NCI-H526 (cell line): Measurements from ENCODE around the gene ATXN2.

ENCODE experiments used
- DNase-seq, 2 experiments: peaks; one replicate each; lab custom pipeline; 2025; lab: John Stamatoyannopoulos, UW

ATXN2 gene

GRCh38 chr12:111436811-111437210 is 162.3 kb downstream of the ATXN2 start:
- no peak for DNase-seq

- DNase-seq = no peak
Observed at GRCh38 chr12:111436266-111436665, 162.8 kb downstream of the ATXN2 start.

- DNase-seq = no peak
Observed at GRCh38 chr12:111435661-111436201, 163.4 kb downstream of the ATXN2 start.

- no peak for DNase-seq
Observed at GRCh38 chr12:111434680-111435338, 164.3 kb downstream of the ATXN2 start.

GRCh38 chr12:111434049-111434448 is 165.1 kb downstream of the ATXN2 start:
- no peak for DNase-seq

GRCh38 chr12:111431772-111432171 is 167.3 kb downstream of the ATXN2 start:
- no peak for DNase-seq

GRCh38 chr12:111430433-111431353 is 168.4 kb downstream of the ATXN2 start:
- no peak for DNase-seq

- DNase-seq = no peak
Observed at GRCh38 chr12:111429828-111430432, 169.2 kb downstream of the ATXN2 start.

GRCh38 chr12:111428728-111429175 is 170.4 kb downstream of the ATXN2 start:
- no peak for DNase-seq

- DNase-seq = no peak
Observed at GRCh38 chr12:111428081-111428727, 170.9 kb downstream of the ATXN2 start.

GRCh38 chr12:111427417-111428074 is 171.6 kb downstream of the ATXN2 start:
- DNase-seq = no peak

- DNase-seq = no peak
Observed at GRCh38 chr12:111426344-111427185, 172.6 kb downstream of the ATXN2 start.

- DNase-seq = no peak
Observed at GRCh38 chr12:111425655-111426054, 173.5 kb downstream of the ATXN2 start.

- DNase-seq = no peak
Observed at GRCh38 chr12:111424793-111425251, 174.3 kb downstream of the ATXN2 start.

- DNase-seq = no peak
Observed at GRCh38 chr12:111424189-111424792, 174.8 kb downstream of the ATXN2 start.

- DNase-seq = no peak
Observed at GRCh38 chr12:111420494-111420893, 178.6 kb downstream of the ATXN2 start.

- no peak for DNase-seq
Observed at GRCh38 chr12:111419784-111420183, 179.3 kb downstream of the ATXN2 start.

- no peak for DNase-seq
Observed at GRCh38 chr12:111418594-111418880, 180.6 kb downstream of the ATXN2 start.

- no peak for DNase-seq
Observed at GRCh38 chr12:111417784-111418593, 181.1 kb downstream of the ATXN2 start.
